ENCODE data around the gene KRT14.

DNA sequence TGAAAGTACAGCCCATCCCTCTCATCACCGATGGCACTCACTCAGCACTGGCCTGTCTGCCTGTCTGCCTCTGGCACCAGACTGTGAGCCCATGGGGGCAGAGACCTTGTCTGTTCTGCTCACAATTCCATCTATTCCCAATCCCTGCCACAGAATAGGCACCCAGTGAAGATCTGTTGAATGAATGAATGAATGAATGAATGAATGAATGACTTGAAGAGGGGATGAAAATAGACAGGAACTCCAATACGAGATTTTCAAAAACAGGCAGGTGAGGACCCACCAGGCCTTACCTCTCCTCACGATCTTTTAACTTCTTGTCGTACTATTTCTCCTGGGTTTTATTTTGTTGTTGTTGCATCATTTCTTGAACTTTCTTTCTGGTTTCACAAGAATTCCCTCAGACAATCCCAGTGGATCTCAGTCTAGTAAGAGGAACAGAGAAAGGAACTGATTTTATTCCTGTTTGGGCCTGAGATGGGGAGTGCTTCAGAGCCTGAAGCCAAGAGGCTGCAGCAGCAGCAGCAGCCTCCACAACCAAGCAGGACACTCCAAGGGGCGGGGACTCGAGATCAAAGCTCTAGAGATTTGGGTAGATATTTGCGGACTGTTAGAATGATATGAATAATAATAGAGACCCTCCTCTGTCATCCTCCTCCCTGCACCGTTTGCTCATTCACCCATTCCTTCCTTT lies 32.6 kb downstream of the KRT14 start:
- TF ChIP-seq, protein P1, sequence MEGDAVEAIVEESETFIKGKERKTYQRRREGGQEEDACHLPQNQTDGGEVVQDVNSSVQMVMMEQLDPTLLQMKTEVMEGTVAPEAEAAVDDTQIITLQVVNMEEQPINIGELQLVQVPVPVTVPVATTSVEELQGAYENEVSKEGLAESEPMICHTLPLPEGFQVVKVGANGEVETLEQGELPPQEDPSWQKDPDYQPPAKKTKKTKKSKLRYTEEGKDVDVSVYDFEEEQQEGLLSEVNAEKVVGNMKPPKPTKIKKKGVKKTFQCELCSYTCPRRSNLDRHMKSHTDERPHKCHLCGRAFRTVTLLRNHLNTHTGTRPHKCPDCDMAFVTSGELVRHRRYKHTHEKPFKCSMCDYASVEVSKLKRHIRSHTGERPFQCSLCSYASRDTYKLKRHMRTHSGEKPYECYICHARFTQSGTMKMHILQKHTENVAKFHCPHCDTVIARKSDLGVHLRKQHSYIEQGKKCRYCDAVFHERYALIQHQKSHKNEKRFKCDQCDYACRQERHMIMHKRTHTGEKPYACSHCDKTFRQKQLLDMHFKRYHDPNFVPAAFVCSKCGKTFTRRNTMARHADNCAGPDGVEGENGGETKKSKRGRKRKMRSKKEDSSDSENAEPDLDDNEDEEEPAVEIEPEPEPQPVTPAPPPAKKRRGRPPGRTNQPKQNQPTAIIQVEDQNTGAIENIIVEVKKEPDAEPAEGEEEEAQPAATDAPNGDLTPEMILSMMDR (IDR thresholded peaks at IDR 0.05; ENCODE audit: insufficient read depth, low read depth, low read length) = no peak
- no peak for TF ChIP-seq EZH2 (IDR thresholded peaks at IDR 0.05; ENCODE audit: insufficient read depth, low read length)

All from astrocyte (in vitro differentiated cells and primary cell).